ENCODE measurements around the gene DPPA2.
A peak's percentile ranks its signal among the peaks of the same experiment; 100 is the strongest.

Gene DPPA2

DNA sequence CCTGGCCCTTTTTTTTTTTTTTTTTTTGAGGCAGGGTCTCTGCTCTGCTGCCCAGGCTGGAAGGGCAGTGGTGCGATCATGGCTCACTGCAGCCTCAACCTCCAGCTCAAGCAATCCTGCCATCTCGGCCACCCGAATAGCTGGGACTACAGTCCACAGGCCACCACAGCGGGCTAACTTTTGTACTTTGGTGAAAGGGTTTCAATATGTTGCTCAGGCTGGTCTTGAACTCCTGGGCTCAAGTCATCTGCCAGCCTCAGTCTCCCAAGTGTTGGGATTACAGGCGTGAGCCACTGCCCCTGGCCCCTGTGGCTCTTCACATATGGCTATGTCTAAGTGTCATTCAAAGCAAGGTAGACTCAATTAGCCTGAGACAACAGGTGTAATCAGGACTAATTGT lies 8.8 kb upstream of the DPPA2 start:
- DNase-seq (ENCODE audit: low read depth), result no peak

- no peak for DNase-seq (ENCODE audit: low read depth)
Observed at GRCh38 chr3:109313061-109313460, 3.3 kb downstream of the DPPA2 start.

GRCh38 chr3:109297496-109297895 lies 18.8 kb downstream of the DPPA2 start:
- no peak for DNase-seq (ENCODE audit: low read depth)

- DNase-seq (ENCODE audit: low read depth), result no peak
Observed at GRCh38 chr3:109284071-109284470, 32.2 kb downstream of the DPPA2 start.

GRCh38 chr3:109278546-109278945 lies 37.8 kb downstream of the DPPA2 start:
- DNase-seq (ENCODE audit: low read depth), result no peak

DNA sequence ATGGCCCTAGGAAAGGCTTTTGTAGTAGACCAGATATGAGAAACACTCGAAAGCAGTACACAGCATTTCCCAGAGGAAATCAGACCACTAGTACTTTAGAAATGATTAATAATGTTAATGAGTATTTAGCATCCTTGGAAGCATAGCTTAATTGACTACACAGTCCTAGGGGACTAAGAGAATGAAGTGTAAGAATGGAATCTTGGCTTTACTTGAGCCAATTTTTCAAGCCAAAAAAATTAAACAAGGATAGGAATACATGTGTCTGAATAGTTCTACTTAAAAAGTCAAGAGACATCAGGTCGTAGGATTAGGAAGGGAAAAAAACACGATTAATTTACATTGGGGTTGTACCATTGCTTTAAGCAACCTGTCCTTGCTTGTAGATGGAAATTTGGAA lies 38.2 kb downstream of the DPPA2 start:
- no peak for DNase-seq (ENCODE audit: low read depth)

- no peak for DNase-seq (ENCODE audit: low read depth)
Observed at GRCh38 chr3:109275702-109276293, 40.5 kb downstream of the DPPA2 start.

DNA sequence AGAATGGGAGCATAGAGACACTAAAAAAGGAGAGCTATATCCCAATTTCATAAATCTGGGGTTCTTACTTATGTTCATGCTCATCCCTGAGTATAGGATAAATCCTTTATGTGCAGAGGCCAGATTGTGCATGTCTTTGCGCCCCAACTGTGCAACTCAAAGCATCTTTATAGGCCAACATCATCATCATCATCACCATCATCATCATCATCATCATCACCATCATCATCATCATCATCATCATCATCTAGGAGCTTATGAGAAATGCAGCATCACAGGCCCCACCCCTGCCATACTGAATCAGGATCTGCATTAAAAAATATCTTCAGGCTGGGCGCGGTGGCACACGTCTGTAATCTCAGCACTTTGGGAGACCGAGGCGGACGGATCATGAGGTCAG lies 45.5 kb downstream of the DPPA2 start:
- DNase-seq (ENCODE audit: low read depth), result no peak

DNA sequence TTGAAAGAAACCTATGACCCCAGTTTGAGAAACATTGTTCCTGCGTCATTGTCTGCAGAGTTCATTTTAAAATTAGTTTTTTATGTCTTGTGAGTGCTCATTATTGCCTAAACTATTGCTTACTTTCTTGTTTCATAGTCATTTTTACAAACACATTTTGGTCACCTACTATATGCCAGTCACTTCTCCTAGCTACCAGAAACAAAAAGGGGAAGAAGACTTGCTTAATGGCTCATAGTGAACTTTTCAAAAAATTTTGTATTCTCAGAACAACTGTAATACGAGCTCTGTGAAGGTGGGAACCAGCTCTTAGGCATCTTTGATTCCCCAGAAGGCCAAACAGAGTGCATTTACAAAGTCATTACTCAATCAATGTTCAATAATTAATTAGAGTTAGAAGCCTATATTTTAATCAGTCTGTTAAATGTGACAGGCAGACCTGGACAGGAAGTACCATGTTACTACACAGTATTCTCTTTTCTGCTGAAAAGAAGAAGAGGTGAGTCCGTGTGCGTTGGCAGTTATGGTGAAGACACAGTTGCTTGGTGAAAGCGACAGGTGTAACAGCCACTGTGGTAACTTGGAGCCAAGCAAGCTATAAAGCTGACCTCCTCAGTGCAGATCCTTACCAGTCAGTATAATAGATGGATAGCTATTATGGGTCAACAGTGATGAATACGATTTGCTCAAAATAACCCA lies 46.6 kb downstream of the DPPA2 start:
- no peak for DNase-seq (ENCODE audit: low read depth)

DNA sequence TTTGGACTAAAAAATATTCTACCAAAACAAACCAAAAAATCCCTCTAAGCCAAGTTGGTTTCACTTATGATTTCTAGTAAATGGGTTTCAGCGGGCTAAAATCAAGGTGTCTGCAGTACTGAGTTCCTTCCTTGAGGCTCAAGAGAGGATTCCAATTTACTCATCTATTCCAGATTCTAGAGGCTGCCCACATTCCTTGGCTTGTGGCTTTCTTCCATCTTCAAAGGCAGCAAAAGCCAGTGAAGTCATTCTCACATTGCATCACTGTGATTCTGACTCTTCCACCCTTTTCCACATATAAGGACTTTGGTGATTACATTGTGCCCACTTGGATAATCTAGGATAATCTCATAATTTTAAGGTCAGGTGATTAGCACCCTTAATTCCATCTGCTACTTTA lies 48.1 kb downstream of the DPPA2 start:
- DNase-seq (ENCODE audit: low read depth), result no peak

DNA sequence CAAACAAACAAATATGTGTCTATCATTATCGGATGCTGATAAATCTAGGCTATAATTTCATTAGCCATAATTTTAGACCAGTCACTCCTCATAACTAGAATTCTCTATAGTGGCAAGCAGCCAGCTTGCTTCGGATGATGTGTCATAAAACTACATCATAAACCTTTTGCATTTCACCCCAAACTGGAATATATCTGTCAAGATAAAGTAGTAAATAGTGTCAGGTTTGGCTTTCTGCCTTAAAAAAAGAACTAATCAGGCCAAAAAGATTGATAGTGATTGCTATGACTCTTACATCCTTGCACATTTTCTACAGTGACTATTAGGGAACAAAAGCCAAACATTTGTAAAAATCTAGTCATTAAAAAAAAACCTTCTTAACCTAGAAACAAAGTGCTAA lies 51.0 kb downstream of the DPPA2 start:
- no peak for DNase-seq (ENCODE audit: low read depth)

DNA sequence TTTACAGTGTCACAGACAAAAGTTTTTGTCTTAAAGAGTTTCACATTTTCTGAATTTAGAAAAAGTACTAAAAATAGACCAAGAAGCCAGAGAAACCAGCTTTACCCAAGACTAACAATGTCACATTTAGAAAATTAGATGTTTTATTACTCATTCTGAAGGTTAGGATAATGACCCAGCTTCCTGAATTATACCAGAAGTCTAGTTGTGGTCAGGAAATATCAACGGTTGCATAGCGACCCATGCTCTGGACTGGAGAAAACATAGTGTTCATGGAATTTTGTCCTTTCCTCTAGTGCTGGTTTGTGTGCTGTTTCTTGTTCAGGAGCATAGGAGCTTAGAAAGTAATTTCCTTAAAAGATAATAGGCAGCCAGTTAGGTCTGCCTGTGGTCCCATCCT lies 59.0 kb downstream of the DPPA2 start:
- peak; percentile 61 for DNase-seq (ENCODE audit: low read depth)

- no peak for DNase-seq (ENCODE audit: low read depth)
Observed at GRCh38 chr3:109254770-109255169, 61.5 kb downstream of the DPPA2 start.

GRCh38 chr3:109252641-109253040 lies 63.7 kb downstream of the DPPA2 start:
- DNase-seq (ENCODE audit: low read depth), result no peak
